HG03469 (cell line): ENCODE data around the gene ZNF311.
A peak's percentile ranks its signal among the peaks of the same experiment; 100 is the strongest.

ENCODE experiments used
- ATAC-seq: cut with Tn5 transposase; IDR thresholded peaks from one replicate; pipeline ENCODE4 v1.9.1; 2021; ENCODE audit warnings: mild to moderate bottlenecking, moderate library complexity, moderate number of reproducible peaks; ENCODE audit not compliant: unreplicated experiment

ZNF311 gene

DNA sequence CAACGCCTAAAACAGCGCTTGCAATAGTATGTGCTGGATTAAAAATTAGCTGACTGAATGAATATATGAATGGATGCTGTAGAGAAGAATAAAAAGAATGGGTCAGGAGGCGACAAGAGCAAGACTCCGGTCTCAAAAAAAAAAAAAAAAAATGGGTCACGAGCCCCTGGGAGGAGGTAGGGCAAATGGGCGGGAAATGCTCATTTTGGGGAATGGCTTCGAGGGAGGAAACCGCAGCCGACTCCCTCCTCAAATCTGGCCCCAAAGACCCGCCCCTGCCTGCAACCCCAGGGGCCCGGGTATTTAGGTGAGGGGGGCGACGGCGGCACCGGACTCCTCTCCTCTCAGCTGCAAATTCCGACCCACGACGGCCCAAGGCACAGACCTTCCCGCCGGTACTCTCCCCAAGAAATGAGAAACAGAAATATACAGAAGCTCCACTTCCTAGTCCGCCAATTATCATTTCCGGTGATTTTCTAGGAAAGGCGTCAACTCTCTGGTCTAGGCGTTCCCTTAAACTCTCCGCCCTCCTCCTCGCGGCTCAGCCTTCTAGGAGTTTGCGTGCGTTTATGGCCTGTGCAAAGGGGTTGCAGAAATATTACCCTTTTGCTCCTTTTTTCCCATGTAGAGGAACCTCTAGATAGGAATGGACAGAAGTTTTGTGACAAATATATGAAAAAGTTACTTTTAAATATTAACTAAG is at the start of gene ZNF311:
ZNF311 (minus strand) TSS at position 133 of the 703 bp plus-strand sequence. CDS start 1,361 bp downstream, outside the sequence.
- ATAC-seq = no peak

DNA sequence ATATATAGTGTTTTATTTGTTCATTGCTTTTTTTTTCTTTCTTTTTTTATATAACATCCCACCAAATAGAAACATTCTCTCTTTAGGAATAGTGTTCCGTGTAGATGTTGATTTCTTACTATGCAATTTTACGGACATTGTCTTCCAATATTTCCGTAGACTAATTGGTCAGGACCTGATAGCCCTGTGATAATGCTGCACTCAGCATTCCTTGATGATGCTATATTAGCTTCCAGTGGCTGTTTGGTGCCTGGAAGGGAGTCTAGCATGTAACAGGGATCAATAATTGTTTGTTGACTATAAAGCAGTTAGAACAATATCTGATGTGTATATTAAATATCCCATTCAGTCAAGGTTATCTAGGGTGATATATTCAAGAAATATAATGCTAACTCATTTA is 46.6 kb upstream of the ZNF311 start:
- ATAC-seq = no peak

GRCh38 chr6:29045075-29045474 is 40.0 kb upstream of the ZNF311 start, which contains the start of gene OR2W1:
Gene OR2W1 (minus strand): TSS chr6:29045175. CDS start chr6:29045175, 0 bp downstream.
- no peak for ATAC-seq

- ATAC-seq = no peak
These were observed 30.8 kb upstream of the ZNF311 start for GRCh38 chr6:29035951-29036350.

GRCh38 chr6:29028821-29029220 is 23.7 kb upstream of the ZNF311 start:
- ATAC-seq = no peak

DNA sequence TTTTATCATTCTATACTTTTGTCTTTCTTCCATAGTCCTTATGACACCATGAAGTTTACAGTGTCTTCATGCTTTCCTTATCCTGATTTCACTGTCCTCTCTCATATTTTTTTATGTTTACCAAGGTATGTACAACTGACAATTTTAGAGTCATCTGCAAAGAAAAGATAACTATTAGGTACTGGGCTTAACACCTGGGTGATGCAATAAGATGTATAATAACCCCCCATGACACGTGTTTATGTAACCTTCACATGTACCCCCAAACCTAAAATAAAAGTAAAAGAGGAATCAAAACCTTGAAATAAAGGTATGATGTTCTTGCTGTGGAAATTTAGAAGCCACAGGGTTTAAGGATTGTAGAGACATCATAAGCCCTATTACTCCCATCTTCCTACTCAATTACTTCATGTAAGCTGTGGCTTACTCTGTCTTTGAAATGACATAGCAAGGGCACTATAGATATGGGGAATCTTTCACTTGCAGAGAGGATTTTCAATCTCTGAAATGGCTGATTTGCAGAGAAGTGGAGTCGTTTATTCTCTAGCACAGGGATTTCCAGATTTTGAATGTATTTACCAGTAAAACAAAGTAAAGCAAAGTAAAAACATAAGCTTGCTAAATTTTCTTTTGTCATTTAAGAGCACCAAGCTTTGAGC is 20.9 kb upstream of the ZNF311 start:
- no peak for ATAC-seq

DNA sequence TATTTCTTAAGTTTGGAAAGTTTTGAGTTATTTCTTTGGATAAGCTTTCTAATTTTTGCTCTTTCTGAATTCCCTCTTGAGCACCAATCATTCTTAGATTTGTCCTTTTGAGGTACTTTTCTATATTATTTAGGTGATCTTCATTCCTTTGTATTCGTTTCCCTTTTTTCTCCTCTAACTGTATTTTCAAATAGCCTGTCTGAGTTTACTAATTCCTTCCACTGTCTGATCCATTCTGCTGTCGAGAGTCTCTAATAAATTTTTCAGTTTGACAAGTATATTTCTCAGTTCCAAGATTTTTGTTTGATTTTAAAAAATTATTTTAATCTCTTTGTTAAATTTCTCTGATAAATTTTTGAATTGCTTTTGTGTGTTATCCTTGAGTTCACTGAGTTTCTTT is 16.3 kb upstream of the ZNF311 start:
- ATAC-seq = no peak

DNA sequence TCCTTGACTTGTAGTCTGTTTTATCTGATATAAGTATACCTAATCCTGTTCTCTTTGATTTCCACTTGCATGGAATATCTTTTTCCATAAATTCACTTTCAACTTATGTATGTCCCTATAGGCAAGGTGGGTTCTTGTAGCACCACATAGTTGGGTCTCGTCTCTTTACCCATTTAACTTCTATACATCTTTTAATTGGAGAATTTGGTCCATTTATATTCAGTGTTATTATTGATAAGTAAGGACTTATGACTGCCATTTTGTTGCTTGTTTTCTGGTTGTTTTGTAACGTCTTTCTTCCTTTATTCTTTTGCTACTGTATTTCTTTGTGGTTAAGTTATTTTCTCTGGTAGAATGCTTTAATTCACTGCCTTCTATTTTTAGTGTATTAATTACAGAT is 14.5 kb upstream of the ZNF311 start:
- no peak for ATAC-seq

DNA sequence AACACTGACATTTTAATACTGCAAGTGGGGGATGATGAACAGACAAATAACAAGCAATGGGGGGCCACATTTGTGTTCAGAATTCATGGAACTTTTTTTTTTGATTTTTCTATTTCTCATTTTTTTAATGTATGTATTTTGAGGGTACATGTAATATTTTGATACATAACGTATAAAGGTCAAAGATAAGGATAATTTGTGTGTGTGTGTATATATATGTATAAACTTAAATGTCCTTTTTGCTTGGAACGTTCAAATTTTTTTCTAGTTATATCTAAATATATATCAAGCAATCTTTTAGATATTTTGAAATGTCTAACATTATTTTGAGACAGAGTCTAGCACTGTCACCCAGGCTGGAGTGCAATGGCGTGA is 12.3 kb upstream of the ZNF311 start:
- ATAC-seq = no peak

DNA sequence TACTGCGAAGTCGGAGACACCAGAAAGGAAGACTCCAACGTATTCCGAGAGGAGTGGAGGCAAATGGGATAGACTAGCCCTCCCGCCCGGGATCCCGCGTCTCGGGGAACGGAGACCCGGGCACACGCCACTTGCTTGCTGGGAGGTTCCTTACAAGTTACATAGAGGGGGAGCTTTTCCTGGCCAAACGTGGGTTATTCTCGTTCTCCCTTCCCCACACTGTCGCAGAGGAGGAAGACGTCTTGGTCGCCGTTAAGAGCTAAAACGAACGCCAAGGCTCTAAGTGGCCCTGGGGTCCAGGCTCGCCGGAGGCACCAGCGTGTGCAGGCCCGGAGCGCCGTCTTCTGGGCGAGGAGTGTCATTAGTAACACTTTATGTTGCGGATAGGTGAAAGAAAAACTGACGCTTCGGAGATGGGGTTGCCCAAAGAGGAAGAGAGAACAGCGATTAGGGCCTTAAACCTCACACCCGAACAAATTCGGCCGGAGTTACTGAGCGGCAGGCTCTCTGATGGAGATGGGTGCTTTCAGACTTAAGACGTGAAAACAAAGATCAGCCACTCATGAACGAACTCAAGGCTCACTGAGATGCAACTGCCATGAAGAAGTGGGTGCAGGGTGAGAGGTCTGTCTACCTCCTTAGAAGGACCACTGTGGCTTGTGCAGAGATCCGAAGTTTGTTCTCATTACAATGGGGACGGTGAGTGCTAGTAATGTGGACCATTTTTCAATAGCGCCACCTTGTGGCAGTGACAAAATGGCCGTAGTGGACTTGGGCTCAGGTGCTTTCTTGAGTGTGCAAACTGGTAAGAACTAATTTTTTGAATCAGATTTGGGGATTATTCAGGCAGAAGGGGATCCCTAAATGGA is 11.7 kb upstream of the ZNF311 start:
- peak; percentile 52 for ATAC-seq

DNA sequence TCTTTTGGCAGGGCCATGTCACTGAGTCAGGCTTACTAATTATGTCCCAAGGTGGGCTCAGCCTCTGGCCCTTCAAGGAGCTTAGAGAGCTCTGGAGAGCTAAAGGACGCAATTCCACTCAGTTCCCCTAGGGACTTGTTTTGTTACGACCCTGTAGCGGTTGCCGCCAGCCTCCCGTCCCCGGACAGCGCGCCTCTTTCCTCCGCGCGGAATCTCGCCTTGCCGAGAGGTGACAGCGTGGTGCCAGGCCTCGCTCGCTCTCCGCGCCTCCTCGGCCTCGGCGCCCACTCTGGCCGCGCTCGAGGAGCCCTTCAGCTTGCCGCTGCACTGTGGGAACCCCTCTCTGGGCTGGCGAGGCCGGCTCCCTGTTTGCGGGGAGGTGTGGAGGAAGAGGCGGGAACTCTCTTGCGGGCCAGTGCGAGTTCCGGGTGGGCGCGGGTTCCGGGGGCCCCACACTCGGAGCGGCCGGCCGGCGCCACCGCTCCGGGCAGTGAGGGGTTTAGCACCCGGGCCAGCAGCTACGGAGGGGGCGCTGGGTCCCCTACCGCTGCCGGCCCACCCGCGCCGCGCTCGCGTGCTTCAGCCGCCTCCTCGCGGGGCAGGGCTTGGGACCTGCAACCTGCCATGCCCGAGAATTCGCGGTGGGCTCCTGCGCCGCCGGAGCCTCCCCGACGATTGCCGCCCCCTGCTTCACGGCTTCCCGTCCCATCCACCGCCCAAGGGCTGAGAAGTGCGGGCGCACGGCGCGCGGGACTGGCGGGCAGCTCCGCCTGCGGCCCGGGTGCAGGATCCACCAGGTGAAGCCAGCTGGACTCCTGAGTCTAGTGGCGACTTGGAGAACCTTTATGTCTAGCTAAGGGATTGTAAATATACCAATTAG is 9.9 kb upstream of the ZNF311 start:
- no peak for ATAC-seq

- ATAC-seq = no peak
These were observed 6.2 kb upstream of the ZNF311 start for GRCh38 chr6:29011276-29011734.

- no peak for ATAC-seq
These were observed 4.2 kb upstream of the ZNF311 start for GRCh38 chr6:29009358-29009757.

GRCh38 chr6:29008089-29008488 is 3.0 kb upstream of the ZNF311 start:
- no peak for ATAC-seq

- no peak for ATAC-seq
These were observed 8.1 kb downstream of the ZNF311 start for GRCh38 chr6:28996844-28997510.

DNA sequence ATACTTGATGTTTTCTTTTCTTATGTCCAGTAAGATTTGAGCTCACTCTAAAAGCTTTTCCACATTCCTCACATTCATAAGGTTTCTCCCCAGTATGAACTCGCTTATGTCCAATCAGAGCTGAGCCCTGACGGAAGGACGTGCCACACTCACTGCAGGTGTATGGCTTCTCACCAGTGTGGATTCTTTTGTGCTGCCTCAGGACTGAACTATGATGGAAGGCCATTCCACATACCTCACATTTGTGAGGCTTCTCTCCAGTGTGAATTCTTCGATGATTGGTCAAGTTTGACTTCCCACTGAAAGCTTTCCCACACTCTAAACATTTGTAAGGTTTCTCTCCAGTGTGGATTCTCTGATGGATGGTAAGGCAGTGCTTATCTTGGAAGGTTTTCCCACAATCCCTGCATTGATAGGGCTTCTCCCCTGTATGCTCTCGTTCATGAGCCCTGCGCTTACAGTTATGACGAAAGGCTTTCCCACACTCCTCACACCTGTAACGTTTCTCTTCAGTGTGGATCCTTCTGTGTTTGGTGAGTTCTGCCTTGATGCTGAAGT is 9.9 kb downstream of the ZNF311 start:
- ATAC-seq = no peak

DNA sequence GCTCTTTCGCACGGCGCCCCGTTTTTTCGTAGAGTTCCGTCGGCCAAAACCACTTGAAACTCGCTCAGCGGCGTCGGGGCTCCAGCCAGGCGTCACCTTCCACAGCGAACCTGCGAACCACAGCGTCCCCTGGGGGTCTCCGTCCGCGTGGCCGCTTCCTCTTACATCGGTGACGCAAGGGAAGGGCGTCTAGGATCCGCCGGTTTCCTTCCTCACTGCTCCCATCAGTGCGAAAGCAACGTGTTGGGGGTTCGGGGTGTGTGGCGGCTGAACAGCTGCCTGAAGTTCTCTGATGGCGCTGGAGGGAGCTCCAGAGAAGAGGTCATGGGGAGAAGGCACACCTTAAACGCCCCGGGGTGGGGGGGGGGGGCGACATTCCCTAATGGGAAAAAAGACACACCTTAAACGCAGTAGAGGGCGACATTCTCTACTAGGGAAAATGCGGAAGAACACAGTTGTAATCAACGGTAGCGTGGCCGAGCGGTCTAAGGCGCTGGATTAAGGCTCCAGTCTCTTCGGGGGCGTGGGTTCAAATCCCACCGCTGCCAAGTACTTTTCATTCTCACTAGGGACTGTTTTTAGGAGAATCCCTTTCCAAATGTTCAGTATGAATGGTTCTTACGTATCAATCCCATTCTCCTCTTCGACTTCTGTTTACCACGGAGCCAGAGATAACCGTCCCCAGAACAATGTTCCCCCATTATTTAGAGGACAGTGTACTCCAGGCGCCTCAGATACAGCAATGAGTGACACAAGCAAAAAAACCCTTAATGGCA is 16.4 kb downstream of the ZNF311 start:
- ATAC-seq = no peak

DNA sequence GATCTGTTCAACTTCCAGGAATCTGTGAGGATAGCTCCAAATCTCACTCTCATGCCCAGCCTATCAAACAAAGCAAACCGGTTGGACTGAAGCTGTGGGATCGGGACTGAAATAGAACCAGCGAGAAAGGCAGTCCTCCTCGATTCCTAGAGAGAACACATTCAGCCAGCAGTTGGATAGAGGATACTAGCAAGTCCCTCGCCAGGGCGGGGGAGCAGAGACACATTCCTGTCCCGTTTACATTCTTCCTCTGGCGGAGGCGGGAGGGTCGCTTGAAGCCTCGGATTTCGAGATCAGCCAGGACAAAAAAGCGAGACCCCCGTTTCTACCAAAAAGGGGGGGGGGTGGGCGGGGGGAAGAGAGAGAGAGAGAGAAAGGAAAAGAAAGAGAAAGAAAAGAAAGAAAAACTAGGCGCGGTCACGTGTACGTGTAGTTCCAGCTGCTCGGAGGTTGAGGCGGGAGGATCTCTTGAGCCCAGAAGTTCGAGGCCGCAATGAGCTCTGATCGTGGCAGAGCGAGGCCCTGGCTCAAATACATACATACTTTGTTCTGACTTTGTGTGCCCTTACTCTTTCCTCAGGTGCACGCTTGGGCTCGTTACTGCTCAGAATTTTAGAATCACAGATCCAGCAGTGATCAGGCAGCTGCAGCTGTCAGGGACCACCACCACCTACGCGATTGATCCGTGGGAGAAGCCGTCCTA is 19.5 kb downstream of the ZNF311 start:
- no peak for ATAC-seq
